Measurements from ENCODE around the gene SORCS2. TPM values are rescaled to one million over a fixed set of nuclear protein-coding genes. Genes with fewer than 3 reads are reported as not detected.

The SORCS2 gene
- polyA plus RNA-seq, 1 donor (not counting 4 experiments of a cell fraction or from before 2014, with no cell fraction given): 0.09 TPM

- no peak overlapping the region for H3K4me3 ChIP-seq (ENCODE audit: control insufficient read depth in 2 of 3, extremely low read depth in 1 of 3, insufficient read depth in 2 of 3, low read depth in 1 of 3, low read length in 3 of 3)
- TF ChIP-seq EZH2 (IDR thresholded peaks at IDR 0.05; ENCODE audit: low read length) (no peak), CTCF (optimal IDR thresholded peaks at IDR 0.05 in 1 of 3, IDR thresholded peaks at IDR 0.05 in 1 of 3, conservative IDR thresholded peaks at IDR 0.05 in 1 of 3; ENCODE audit: extremely low read depth in 1 of 3, insufficient read depth in 2 of 3, low read length in 3 of 3) (no peak)
- H3K27ac ChIP-seq (ENCODE audit: control insufficient read depth, insufficient read depth, low read length): no peak overlapping the region
- no peak overlapping the region for H2AFZ ChIP-seq (ENCODE audit: control insufficient read depth, low read length)
- H4K20me1 ChIP-seq (ENCODE audit: control insufficient read depth, extremely low read depth, insufficient read depth, low read length): no peaks in the 10 kb centered on the region
- H3K9ac ChIP-seq (ENCODE audit: control insufficient read depth, extremely low read depth, insufficient read depth, low read length): no peak overlapping the region
- DNase-seq (ENCODE audit: low read depth, low spot score): no peak
- no peaks in the 10 kb centered on the region for H3K9me1 ChIP-seq (ENCODE audit: control insufficient read depth, extremely low read depth, insufficient read depth, low read length)
- H3K27me3 ChIP-seq (ENCODE audit: control insufficient read depth, extremely low read depth, insufficient read depth, low read length): no peaks in the 10 kb centered on the region
- dilution Hi-C loops (cut with MboI; ENCODE audit: extremely low pct_ligation_motif_present, low sequenced_read_pairs): no loop called here
- no peak overlapping the region for H3K4me2 ChIP-seq (ENCODE audit: control insufficient read depth, extremely low read depth, insufficient read depth, low read depth, low read length)
- H3K79me2 ChIP-seq (ENCODE audit: control insufficient read depth, insufficient read depth, low read length): no peaks in the 10 kb centered on the region
- peaks cover 5% of the 10 kb centered on the region for H3K9me3 ChIP-seq (ENCODE audit: control insufficient read depth, low read depth, low read length)
- no peak for FAIRE-seq
- no peaks in the 10 kb centered on the region for H3K4me1 ChIP-seq (ENCODE audit: control insufficient read depth, extremely low read depth, insufficient read depth, low read length)
- no peaks in the 10 kb centered on the region for H3K36me3 ChIP-seq (ENCODE audit: control insufficient read depth in 2 of 2, extremely low read depth in 1 of 2, insufficient read depth in 2 of 2, low read length in 2 of 2)
Measured at GRCh38 chr4:7341491-7342222, 149.3 kb downstream of the SORCS2 start.

GRCh38 chr4:7342223-7343080 lies 150.1 kb downstream of the SORCS2 start:
- Histone ChIP-seq H4K20me1 (ENCODE audit: control insufficient read depth, extremely low read depth, insufficient read depth, low read length) (no peaks in the 10 kb centered on the region), H3K9ac (ENCODE audit: control insufficient read depth, extremely low read depth, insufficient read depth, low read length) (no peak overlapping the region), H3K27me3 (ENCODE audit: control insufficient read depth, extremely low read depth, insufficient read depth, low read length) (no peaks in the 10 kb centered on the region), H3K4me3 (ENCODE audit: control insufficient read depth in 2 of 3, extremely low read depth in 1 of 3, insufficient read depth in 2 of 3, low read depth in 1 of 3, low read length in 3 of 3) (no peak overlapping the region), H3K9me1 (ENCODE audit: control insufficient read depth, extremely low read depth, insufficient read depth, low read length) (no peaks in the 10 kb centered on the region), H3K36me3 (ENCODE audit: control insufficient read depth in 2 of 2, extremely low read depth in 1 of 2, insufficient read depth in 2 of 2, low read length in 2 of 2) (no peaks in the 10 kb centered on the region), H3K4me1 (ENCODE audit: control insufficient read depth, extremely low read depth, insufficient read depth, low read length) (no peaks in the 10 kb centered on the region), H3K27ac (ENCODE audit: control insufficient read depth, insufficient read depth, low read length) (no peak overlapping the region), H3K4me2 (ENCODE audit: control insufficient read depth, extremely low read depth, insufficient read depth, low read depth, low read length) (no peak overlapping the region), H2AFZ (ENCODE audit: control insufficient read depth, low read length) (no peak overlapping the region), H3K79me2 (ENCODE audit: control insufficient read depth, insufficient read depth, low read length) (no peaks in the 10 kb centered on the region), H3K9me3 (ENCODE audit: control insufficient read depth, low read depth, low read length) (peaks cover 5% of the 10 kb centered on the region)
- no peak for FAIRE-seq
- dilution Hi-C loops (cut with MboI; ENCODE audit: extremely low pct_ligation_motif_present, low sequenced_read_pairs): no loop called here
- no peak for DNase-seq (ENCODE audit: low read depth, low spot score)
- TF ChIP-seq CTCF (optimal IDR thresholded peaks at IDR 0.05 in 1 of 3, IDR thresholded peaks at IDR 0.05 in 1 of 3, conservative IDR thresholded peaks at IDR 0.05 in 1 of 3; ENCODE audit: extremely low read depth in 1 of 3, insufficient read depth in 2 of 3, low read length in 3 of 3) (no peak), EZH2 (IDR thresholded peaks at IDR 0.05; ENCODE audit: low read length) (no peak)

Data from keratinocyte (primary cell).